Kidney capillary endothelial cell (primary cell): ENCODE results near the gene RNU6-8.

ENCODE experiments used
- DNase-seq: peaks from one replicate; pipeline ENCODE4 v3.0.0-alpha.2; 2018; ENCODE audit warnings: low spot score

The RNU6-8 gene

GRCh38 chr14:32203928-32204357, 874 bp upstream of the RNU6-8 start:
- no peak for DNase-seq

- peak; percentile 42 for DNase-seq
These were observed 525 bp downstream of the RNU6-8 start for GRCh38 chr14:32202491-32202997.

GRCh38 chr14:32201816-32202490, 1.1 kb downstream of the RNU6-8 start, which contains the start of gene RNU6-7:
RNU6-7 (plus strand) TSS chr14:32202045.
- peak; percentile 34 for DNase-seq

- peak; percentile 38 for DNase-seq
These were observed 1.8 kb downstream of the RNU6-8 start for GRCh38 chr14:32201193-32201815.

- DNase-seq: no peak
These were observed 2.5 kb downstream of the RNU6-8 start for GRCh38 chr14:32200368-32201192.

GRCh38 chr14:32197919-32198318, 5.2 kb downstream of the RNU6-8 start:
- DNase-seq: no peak

- DNase-seq: no peak
These were observed 7.4 kb downstream of the RNU6-8 start for GRCh38 chr14:32195636-32196035.

- DNase-seq: no peak
These were observed 9.5 kb downstream of the RNU6-8 start for GRCh38 chr14:32193532-32193931.

GRCh38 chr14:32192712-32193373, 10.2 kb downstream of the RNU6-8 start:
- no peak for DNase-seq

- DNase-seq: peak; percentile 21
These were observed 12.4 kb downstream of the RNU6-8 start for GRCh38 chr14:32190673-32191072.

GRCh38 chr14:32189811-32190210, 13.3 kb downstream of the RNU6-8 start:
- DNase-seq: no peak

- no peak for DNase-seq
These were observed 16.8 kb downstream of the RNU6-8 start for GRCh38 chr14:32186248-32186647.

GRCh38 chr14:32185097-32185496, 18.0 kb downstream of the RNU6-8 start:
- DNase-seq: no peak

- no peak for DNase-seq
These were observed 19.7 kb downstream of the RNU6-8 start for GRCh38 chr14:32183151-32184058.

GRCh38 chr14:32171469-32171868, 31.6 kb downstream of the RNU6-8 start:
- DNase-seq: no peak

- DNase-seq: no peak
These were observed 33.9 kb downstream of the RNU6-8 start for GRCh38 chr14:32169191-32169590.

GRCh38 chr14:32167907-32168306, 35.2 kb downstream of the RNU6-8 start:
- no peak for DNase-seq

GRCh38 chr14:32166924-32167323, 36.1 kb downstream of the RNU6-8 start:
- no peak for DNase-seq

- no peak for DNase-seq
These were observed 37.0 kb downstream of the RNU6-8 start for GRCh38 chr14:32166029-32166428.
